Gastrocnemius medialis (tissue), 4 donors: ENCODE measurements around the gene DOCK7. TPM values are rescaled to one million over a fixed set of nuclear protein-coding genes. Genes with fewer than 3 reads are reported as not detected.
"Not testable (repeated sequence)": the region's sequence is repeated elsewhere in the genome, so short reads cannot be mapped to it uniquely, and the experiment has no call there.

Experiments used
- ATAC-seq, 2 donors: fragments of 150-250 bp; one replicate each; pipeline ENCODE4 v1.9.1; 2016
- DNase-seq, 2 donors: peaks; one replicate each; pipeline ENCODE4 v3.0.0-alpha.2; 2019
- H3K27ac ChIP-seq, 4 donors: fragments of 200-600 bp; sonication (generic); 1 replicate in 1 of 4; 2 replicates in 3 of 4; pipeline ENCODE4 v1.5.1; 2016 to 2018; ENCODE audit warnings: mild to moderate bottlenecking in 2 of 4, moderate library complexity in 1 of 4
- H3K27me3 ChIP-seq, 3 donors: fragments of 200-600 bp; sonication (generic) in 2 of 3; 1 replicate in 1 of 3; 2 replicates in 2 of 3; pipeline versions ENCODE4 v1.5.1 to v1.6.0; 2016 to 2019; ENCODE audit warnings: mild to moderate bottlenecking in 1 of 3, moderate library complexity in 1 of 3
- H3K36me3 ChIP-seq, 2 donors: fragments of 200-600 bp; sonication (generic) in 1 of 2; one replicate each; pipeline ENCODE4 v1.5.1; 2017 to 2018
- H3K4me1 ChIP-seq, 2 donors: fragments of 200-600 bp; sonication (generic) in 1 of 2; one replicate each; pipeline ENCODE4 v1.5.1; 2016 to 2017; ENCODE audit warnings: mild to moderate bottlenecking in 2 of 2
- H3K4me3 ChIP-seq, 4 donors: fragments of 200-600 bp; sonication (generic) in 3 of 4; 1 replicate in 1 of 4; 2 replicates in 3 of 4; pipeline ENCODE4 v1.5.1; 2016 to 2019; ENCODE audit warnings: mild to moderate bottlenecking in 2 of 4
- H3K9me3 ChIP-seq, 3 donors: fragments of 200-600 bp; sonication (generic) in 2 of 3; 1 replicate in 1 of 3; 2 replicates in 2 of 3; pipeline ENCODE4 v1.5.1; 2016 to 2019
- POLR2A ChIP-seq, 2 donors: fragments of 450-650 bp; IDR thresholded peaks; one replicate each; pipeline ENCODE4 v1.6.1; 2017; ENCODE audit warnings: antibody characterized with exemption in 2 of 2, mild to moderate bottlenecking in 2 of 2, moderate library complexity in 2 of 2
- in situ Hi-C, 4 donors: fragments of 200-750 bp; cut with MboI; loops; one replicate each; pipeline versions ENCODE4 v1.15.0 to v1.8.0; 2017; ENCODE audit warnings: low sequenced_read_pairs in 4 of 4
- intact Hi-C: fragments of 100-400 bp; cut with DNase I; formaldehyde crosslinking; loops from one replicate; pipeline ENCODE4 v1.15.1; 2023; ENCODE audit warnings: low total_unique reads
- total RNA-seq, 4 donors: library from RNA; depleted of rRNA; stranded (reverse); fragments of >200 nt; gene quantifications; one replicate each; pipeline versions ENCODE4 v1.1.0 to v1.2.3, GENCODE V29; 2016
- TF ChIP-seq, protein P1 (sequence below), 5 experiments: fragments of 450-650 bp in 3 of 5; fragments of 200-600 bp in 2 of 5; sonication (generic) in 2 of 5; IDR thresholded peaks in 4 of 5; conservative IDR thresholded peaks in 1 of 5; 1 replicate in 4 of 5; 2 replicates in 1 of 5; pipeline ENCODE4 v1.5.1; 2016 to 2019; ENCODE audit warnings: antibody characterized with exemption in 5 of 5, mild to moderate bottlenecking in 3 of 5, moderate library complexity in 3 of 5

The DOCK7 gene
- total RNA-seq, 4 donors from 2014 or later: 7.9 to 14.7 (median 10.9) TPM

DNA sequence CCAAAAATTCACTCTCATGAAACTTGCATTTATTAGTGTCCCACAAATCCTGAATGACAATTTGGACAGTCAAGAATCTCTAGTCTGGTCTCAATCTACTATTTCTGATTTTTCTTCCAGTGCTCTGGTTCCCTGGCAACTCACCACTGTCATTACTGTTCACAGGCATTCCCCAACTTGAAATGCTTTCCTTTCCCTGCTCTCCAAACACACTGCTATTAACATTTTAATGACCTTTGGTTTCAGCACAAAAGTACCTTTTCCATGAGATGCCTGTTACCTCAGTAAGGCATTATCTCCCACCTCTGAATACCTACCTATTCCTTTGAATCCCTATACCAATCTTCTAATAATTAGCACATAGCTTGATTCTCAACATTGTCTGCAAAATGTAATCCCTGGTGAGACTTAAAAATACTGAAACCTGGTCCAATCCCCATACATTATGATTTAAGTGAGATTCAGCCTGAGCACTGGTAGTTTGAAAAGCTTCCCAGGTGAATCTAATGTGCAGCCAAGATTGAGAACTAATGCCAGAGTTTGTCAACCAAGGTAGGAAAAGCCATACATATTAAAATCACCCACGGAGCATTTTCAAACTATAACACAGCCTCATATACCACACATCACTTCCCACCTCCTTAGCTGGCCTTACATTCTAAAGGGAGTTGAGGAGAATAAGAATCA lies 102.6 kb downstream of the DOCK7 start:
- ATAC-seq: no peak
- no peak overlapping the region for H3K4me3 ChIP-seq
- no peaks in the 10 kb centered on the region for H3K9me3 ChIP-seq
- DNase-seq: no peak
- intact Hi-C loops (no loop called here), in situ Hi-C loops (no loop called here)
- H3K4me1 ChIP-seq: no peaks in the 10 kb centered on the region
- no peaks in the 10 kb centered on the region for H3K27me3 ChIP-seq
- TF ChIP-seq, protein P1, sequence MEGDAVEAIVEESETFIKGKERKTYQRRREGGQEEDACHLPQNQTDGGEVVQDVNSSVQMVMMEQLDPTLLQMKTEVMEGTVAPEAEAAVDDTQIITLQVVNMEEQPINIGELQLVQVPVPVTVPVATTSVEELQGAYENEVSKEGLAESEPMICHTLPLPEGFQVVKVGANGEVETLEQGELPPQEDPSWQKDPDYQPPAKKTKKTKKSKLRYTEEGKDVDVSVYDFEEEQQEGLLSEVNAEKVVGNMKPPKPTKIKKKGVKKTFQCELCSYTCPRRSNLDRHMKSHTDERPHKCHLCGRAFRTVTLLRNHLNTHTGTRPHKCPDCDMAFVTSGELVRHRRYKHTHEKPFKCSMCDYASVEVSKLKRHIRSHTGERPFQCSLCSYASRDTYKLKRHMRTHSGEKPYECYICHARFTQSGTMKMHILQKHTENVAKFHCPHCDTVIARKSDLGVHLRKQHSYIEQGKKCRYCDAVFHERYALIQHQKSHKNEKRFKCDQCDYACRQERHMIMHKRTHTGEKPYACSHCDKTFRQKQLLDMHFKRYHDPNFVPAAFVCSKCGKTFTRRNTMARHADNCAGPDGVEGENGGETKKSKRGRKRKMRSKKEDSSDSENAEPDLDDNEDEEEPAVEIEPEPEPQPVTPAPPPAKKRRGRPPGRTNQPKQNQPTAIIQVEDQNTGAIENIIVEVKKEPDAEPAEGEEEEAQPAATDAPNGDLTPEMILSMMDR (IDR thresholded peaks at IDR 0.05 in 4 of 5, conservative IDR thresholded peaks at IDR 0.05 in 1 of 5): no peak
- no peak for TF ChIP-seq POLR2A (IDR thresholded peaks at IDR 0.05)
- H3K36me3 ChIP-seq: no peaks in the 10 kb centered on the region
- no peak overlapping the region for H3K27ac ChIP-seq

DNA sequence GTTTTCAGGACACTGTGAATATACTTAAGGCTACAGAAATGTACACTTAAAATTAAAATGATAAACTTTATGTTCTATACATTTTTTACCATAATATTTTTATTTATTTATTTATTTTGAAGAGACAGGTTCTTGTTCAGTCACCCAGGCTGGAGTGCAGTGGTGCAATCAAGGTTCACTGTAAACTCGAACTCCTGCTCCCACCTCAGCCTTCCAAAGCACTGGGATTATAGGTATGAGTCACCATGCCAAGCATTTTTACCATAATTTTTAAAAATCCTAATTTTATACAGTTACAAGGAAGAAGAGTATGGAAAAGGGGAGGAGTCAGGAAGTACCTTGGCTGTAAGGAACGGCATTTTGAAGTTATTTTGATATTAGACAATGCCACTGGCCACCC lies 114.5 kb downstream of the DOCK7 start:
- H3K27me3 ChIP-seq: no peaks in the 10 kb centered on the region
- in situ Hi-C loops: no loop called here
- peaks cover 0 to 7% of the 10 kb centered on the region in 2 donors for H3K36me3 ChIP-seq
- H3K9me3 ChIP-seq: no peaks in the 10 kb centered on the region
- H3K27ac ChIP-seq: no peak overlapping the region
- H3K4me3 ChIP-seq: no peak overlapping the region
- no peak for ATAC-seq
- no peak for DNase-seq
- intact Hi-C loops: no loop called here
- TF ChIP-seq, protein P1 (IDR thresholded peaks at IDR 0.05 in 4 of 5, conservative IDR thresholded peaks at IDR 0.05 in 1 of 5): no peak
- TF ChIP-seq POLR2A (IDR thresholded peaks at IDR 0.05): no peak
- no peaks in the 10 kb centered on the region for H3K4me1 ChIP-seq

DNA sequence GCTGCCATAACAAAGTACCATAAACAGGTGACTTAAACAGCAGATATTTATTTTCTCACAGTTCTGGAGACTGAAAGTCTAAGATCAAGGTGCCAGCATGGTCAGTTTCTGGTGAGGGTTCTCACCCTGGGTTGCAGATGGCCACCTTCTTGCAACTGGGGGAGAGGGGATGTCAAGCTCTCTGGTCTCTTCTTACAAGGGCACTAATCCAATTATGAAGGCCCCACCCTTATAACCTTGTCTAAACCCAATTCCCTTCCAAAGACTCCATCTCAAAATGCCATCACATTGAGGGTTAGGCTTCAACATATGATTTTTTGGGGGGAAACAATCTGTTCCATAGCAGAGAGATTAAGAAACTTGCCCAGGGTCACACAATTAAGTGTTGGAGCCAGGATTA lies 115.7 kb downstream of the DOCK7 start:
- intact Hi-C loops: no loop called here

DNA sequence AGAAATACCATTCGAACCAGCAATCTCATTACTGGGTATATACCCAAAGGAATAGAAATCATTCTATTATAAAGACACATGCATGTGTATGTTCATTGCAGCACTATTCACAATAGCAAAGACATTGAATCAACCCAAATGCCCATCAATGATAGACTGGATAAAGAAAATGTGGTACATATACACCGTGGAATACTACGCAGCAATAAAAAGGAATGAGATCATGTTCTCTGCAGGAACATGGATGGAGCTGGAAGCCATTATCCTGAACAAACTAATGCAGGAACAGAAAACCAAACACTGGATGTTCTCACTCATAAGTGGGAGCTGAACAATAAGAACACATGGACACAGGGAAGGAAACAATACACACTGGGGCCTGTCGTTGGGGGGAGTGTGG lies 116.7 kb downstream of the DOCK7 start:
- H3K9me3 ChIP-seq, H3K27me3 ChIP-seq, H3K27ac ChIP-seq, intact Hi-C loops, H3K4me1 ChIP-seq, ATAC-seq, in situ Hi-C loops, H3K36me3 ChIP-seq, DNase-seq, H3K4me3 ChIP-seq: not testable (repeated sequence)

More for the DNA sequence above, 115.7 kb downstream of the DOCK7 start:
- TF ChIP-seq, protein P1 (IDR thresholded peaks at IDR 0.05 in 4 of 5, conservative IDR thresholded peaks at IDR 0.05 in 1 of 5): no peak
- no peak for TF ChIP-seq POLR2A (IDR thresholded peaks at IDR 0.05)
- Histone ChIP-seq H3K36me3 (peaks cover 0 to 7% of the 10 kb centered on the region in 2 donors), H3K9me3 (no peaks in the 10 kb centered on the region), H3K27me3 (no peaks in the 10 kb centered on the region), H3K27ac (no peak overlapping the region), H3K4me1 (no peaks in the 10 kb centered on the region), H3K4me3 (no peak overlapping the region)
- ATAC-seq (no peak), DNase-seq (no peak)
- in situ Hi-C loops: no loop called here

DNA sequence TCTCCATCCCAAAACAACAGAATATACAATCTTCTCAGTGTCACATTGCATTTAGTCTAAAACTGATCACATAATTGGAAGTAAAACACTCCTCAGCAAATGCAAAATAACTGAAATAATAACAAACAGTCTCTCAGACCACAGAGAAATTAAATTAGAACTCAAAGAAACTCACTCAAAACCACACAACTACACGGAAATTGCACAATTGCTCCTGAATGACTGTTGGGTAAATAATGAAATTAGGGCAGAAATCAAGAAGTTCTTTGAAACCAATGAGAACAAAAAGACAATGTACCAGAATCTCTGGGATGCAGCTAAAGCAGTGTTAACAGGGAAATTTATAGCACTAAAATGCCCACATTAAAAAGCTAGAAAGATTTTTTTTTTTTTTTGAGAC lies 120.3 kb downstream of the DOCK7 start:
- H3K4me1 ChIP-seq, H3K36me3 ChIP-seq, ATAC-seq, H3K27me3 ChIP-seq, H3K9me3 ChIP-seq, H3K4me3 ChIP-seq, DNase-seq, H3K27ac ChIP-seq, in situ Hi-C loops, intact Hi-C loops: not testable (repeated sequence)

DNA sequence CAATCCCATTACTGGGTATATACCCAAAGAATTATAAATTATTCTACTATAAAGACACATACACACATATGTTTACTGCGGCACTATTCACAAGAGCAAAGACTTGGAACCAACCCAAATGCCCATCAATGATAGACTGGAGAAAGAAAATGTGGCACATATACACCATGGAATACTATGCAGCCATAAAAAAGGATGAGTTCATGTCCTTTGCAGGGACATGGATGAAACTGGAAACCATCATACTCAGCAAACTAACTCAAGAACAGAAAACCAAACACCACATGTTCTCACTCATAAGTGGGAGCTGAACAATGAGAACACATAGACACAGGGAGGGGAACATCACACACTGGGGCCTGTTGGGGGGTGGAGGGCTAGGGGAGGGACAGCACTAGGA lies 121.0 kb downstream of the DOCK7 start:
- H3K4me1 ChIP-seq, H3K27me3 ChIP-seq, H3K36me3 ChIP-seq, in situ Hi-C loops, H3K4me3 ChIP-seq, intact Hi-C loops, H3K27ac ChIP-seq, H3K9me3 ChIP-seq, ATAC-seq, DNase-seq: not testable (repeated sequence)
